Aorta (tissue), 5 donors: Measurements from ENCODE around the gene C5orf15. TPM values are rescaled to one million over a fixed set of nuclear protein-coding genes. Genes with fewer than 3 reads are reported as not detected.

Experiments
- ATAC-seq: fragments of 200-7000 bp; cut with Tn5 transposase; one replicate; pipeline ENCODE4 v1.9.1; 2022; ENCODE audit warnings: moderate library complexity; ENCODE audit not compliant: low FRiP score
- DNase-seq, 2 donors: peaks; one replicate each; pipeline ENCODE4 v3.0.0-alpha.2; 2020
- H3K27ac ChIP-seq, 2 donors: one replicate each; pipeline ENCODE4 v1.5.1; 2013; ENCODE audit warnings: low read length in 2 of 2, mild to moderate bottlenecking in 2 of 2, moderate library complexity in 2 of 2, control low read depth in 1 of 2, inconsistent platforms in 1 of 2, low read depth in 1 of 2
- H3K27me3 ChIP-seq, 2 donors: one replicate each; pipeline ENCODE4 v1.6.1; 2013; ENCODE audit warnings: control low read depth in 1 of 2, low read length in 1 of 2, mild to moderate bottlenecking in 1 of 2, moderate library complexity in 1 of 2; ENCODE audit not compliant: insufficient read depth in 2 of 2, control insufficient read depth in 1 of 2
- H3K36me3 ChIP-seq, 2 donors: one replicate each; pipeline ENCODE4 v1.6.1; 2013; ENCODE audit warnings: control low read depth in 1 of 2, low read length in 1 of 2, mild to moderate bottlenecking in 1 of 2; ENCODE audit not compliant: insufficient read depth in 2 of 2, control insufficient read depth in 1 of 2
- H3K4me1 ChIP-seq, 2 donors: one replicate each; pipeline ENCODE4 v1.6.1; 2013; ENCODE audit warnings: low read length in 2 of 2, control low read depth in 1 of 2, mild to moderate bottlenecking in 1 of 2, moderate library complexity in 1 of 2; ENCODE audit not compliant: insufficient read depth in 2 of 2, control insufficient read depth in 1 of 2
- H3K4me3 ChIP-seq, 2 donors: one replicate each; pipeline ENCODE4 v1.5.1; 2013; ENCODE audit warnings: low read length in 2 of 2, control low read depth in 1 of 2, mild to moderate bottlenecking in 1 of 2
- H3K9me3 ChIP-seq: one replicate; pipeline ENCODE4 v1.6.1; 2013; ENCODE audit warnings: mild to moderate bottlenecking, low read length; ENCODE audit not compliant: control insufficient read depth
- WGBS, 2 donors: extraction: QIAGEN DNeasy Blood & Tissue Kit; methylation state at CpG; one replicate each; pipeline ENCODE4 v1.1.7; 2013; 5-methylcytosine and 5-hydroxymethylcytosine counted together
- intact Hi-C, 2 donors: fragments of 100-400 bp; cut with DNase I; formaldehyde crosslinking; loops; one replicate each; pipeline versions ENCODE4 v1.14.2 to v1.15.0; 2022
- polyA plus RNA-seq, 2 donors: library from polyadenylated mRNA; stranded (reverse); fragments of 200-250 nt; gene quantifications; one replicate each; pipeline ENCODE4 v1.2.3, GENCODE V29; 2013
- total RNA-seq, 2 donors: library from RNA; stranded (reverse); fragmentation: NEBNext Ultra II Directional; extraction: Animal tissue kit (Norgen Biotek cat#: 25700); gene quantifications; one replicate each; pipeline ENCODE4 v1.2.1, GENCODE V29; 2021
- donor health status: healthy with polysubstance abuse.
- donor health status: Bipolar disorder and iron deficiency.
- donor health status: DM: no; HTN: no; CAD: no.
- donor health status: DM: no; HTN: no; CAD: no.
- donor health status: DM: yes; HTN: yes; CAD: no.

C5orf15 gene
- total and polyA plus RNA-seq, 4 donors, result 18.7 to 34.4 (median 31.4) TPM

DNA sequence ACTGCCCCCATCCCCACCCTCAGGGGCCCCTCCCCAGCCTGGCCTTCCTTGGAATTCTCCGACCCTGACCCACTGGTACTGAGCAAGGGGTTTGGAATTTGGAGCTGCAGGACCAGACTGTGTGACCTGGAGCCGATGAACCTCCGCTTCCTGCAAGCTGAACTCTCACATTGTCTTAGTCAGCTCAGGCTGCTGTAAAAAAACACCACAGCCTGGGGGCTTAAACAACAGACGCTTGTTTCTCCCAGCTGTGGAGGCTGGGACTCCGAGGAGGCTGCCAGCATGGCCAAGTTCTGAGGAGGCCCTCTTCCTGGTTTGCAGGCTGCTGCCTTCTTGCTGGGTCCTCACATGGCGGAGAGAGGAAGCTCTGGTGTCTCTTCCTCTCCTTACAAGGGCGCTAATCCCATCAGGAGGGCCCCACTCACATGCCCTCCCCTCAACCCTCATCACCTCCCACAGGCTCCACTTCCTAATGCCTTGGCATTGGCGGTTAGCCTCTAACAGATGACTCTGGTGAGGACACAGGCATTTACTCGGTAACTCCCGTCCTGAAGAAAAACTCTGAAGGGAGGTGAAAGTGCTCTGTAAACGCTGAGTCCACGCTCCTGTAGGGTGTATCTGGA is 42.4 kb downstream of the C5orf15 start:
- H3K4me1 ChIP-seq, result no peaks in the 10 kb centered on the region
- no peak for DNase-seq
- intact Hi-C loops, result no loop called here

DNA sequence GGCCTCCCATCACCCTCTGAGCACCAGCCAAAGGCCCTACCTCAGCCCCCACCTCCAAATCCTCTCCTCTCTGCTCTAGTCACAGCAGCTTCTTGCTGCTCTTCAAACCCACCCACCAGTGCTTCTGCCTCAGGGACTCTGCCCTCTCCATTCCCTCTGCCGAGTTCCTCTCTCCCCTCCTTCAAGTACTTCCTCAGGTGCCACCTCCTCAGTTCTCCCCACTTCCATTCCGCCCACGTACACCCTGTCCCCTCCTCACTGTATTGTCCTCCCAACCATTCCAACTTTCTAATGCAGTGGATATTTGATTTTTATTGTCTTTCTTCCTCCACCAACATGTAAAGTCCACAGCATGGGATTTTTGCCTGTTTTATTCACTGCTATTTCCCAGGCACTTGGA is 43.2 kb downstream of the C5orf15 start:
- WGBS, 2 donors, result 93 to 97% methylated on average over 3 of the region's 3 CpGs
- no peaks in the 10 kb centered on the region for H3K9me3 ChIP-seq
- H3K4me3 ChIP-seq, result no peak overlapping the region
- no peaks in the 10 kb centered on the region for H3K36me3 ChIP-seq
- DNase-seq, result no peak
- intact Hi-C loops, result no loop called here
- ATAC-seq, result no peak
- no peak overlapping the region for H3K27ac ChIP-seq
- no peaks in the 10 kb centered on the region for H3K4me1 ChIP-seq
- no peaks in the 10 kb centered on the region for H3K27me3 ChIP-seq

More for the DNA sequence above, 42.4 kb downstream of the C5orf15 start:
- no peaks in the 10 kb centered on the region for H3K27me3 ChIP-seq
- no peak for ATAC-seq
- no peaks in the 10 kb centered on the region for H3K9me3 ChIP-seq
- WGBS, 2 donors, result 92 to 94% methylated on average over 12 of the region's 12 CpGs
- H3K36me3 ChIP-seq, result no peaks in the 10 kb centered on the region
- no peak overlapping the region for H3K27ac ChIP-seq
- no peak overlapping the region for H3K4me3 ChIP-seq

DNA sequence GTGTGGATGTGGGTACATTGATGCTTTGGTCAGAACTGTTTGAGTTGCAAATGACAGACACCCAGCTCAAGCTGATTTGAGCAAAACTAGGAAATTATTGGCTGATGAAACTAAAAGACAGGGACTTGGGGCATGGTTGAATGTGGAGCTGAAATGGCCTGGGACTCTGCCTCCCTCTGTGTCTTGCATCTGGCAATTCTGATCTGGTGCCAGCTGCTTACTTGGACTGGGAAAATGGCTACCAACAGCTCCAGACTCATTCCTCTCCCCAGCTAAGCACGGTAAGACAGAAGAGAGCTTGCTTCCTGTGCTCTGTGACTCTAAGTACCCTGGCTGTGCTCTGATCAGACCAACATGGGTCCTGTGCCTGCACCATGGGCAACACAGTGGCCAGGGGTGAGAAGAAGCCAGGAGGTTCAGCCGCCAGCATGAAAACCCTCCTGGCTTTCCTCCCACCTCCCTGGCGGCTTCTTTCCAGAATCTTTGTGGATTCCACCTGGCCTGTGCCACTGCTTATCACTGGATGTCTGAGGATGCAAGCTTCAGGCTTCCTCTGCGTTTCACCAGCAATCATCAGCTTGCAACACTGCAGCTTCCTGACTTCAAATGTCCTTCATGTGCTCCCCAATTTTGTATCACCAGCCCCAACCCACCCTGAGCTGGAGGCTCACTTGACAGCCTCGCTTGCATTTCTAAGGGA is 44.1 kb downstream of the C5orf15 start:
- no peaks in the 10 kb centered on the region for H3K36me3 ChIP-seq
- intact Hi-C loops, result no loop called here
- H3K4me1 ChIP-seq, result no peaks in the 10 kb centered on the region
- 74 to 76% methylated on average over 5 of the region's 5 CpGs for WGBS, 2 donors
- H3K27me3 ChIP-seq, result no peaks in the 10 kb centered on the region
- H3K4me3 ChIP-seq, result no peak overlapping the region
- no peaks in the 10 kb centered on the region for H3K9me3 ChIP-seq
- no peak for DNase-seq
- no peak for ATAC-seq
- H3K27ac ChIP-seq, result no peak overlapping the region

DNA sequence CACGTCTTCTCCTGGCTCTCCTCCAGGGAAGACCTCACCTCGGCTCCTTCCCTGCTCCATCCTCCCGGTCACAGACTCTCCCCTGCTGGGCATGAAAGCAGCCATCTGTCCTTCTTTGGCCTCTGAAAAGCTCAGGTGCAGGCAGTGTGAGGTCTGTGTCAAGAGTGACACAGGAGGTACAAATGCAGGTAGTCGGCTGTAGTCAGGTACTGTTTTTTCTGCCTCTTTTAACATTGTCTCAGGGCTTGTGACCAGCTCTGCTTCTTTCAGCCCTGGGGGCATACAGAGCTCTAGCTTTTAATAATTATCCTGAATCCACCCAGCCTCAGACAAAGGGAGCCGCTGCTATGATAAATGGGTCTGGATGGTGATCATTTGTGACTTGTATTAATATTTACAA is 46.4 kb downstream of the C5orf15 start:
- no peaks in the 10 kb centered on the region for H3K36me3 ChIP-seq
- no peak overlapping the region for H3K27ac ChIP-seq
- H3K4me3 ChIP-seq, result no peak overlapping the region
- no peaks in the 10 kb centered on the region for H3K27me3 ChIP-seq
- H3K9me3 ChIP-seq, result no peaks in the 10 kb centered on the region
- ATAC-seq (no peak), DNase-seq (no peak)
- H3K4me1 ChIP-seq, result no peaks in the 10 kb centered on the region
- WGBS, 2 donors, result 62 to 68% methylated on average over 5 of the region's 5 CpGs
- intact Hi-C loops, result no loop called here

DNA sequence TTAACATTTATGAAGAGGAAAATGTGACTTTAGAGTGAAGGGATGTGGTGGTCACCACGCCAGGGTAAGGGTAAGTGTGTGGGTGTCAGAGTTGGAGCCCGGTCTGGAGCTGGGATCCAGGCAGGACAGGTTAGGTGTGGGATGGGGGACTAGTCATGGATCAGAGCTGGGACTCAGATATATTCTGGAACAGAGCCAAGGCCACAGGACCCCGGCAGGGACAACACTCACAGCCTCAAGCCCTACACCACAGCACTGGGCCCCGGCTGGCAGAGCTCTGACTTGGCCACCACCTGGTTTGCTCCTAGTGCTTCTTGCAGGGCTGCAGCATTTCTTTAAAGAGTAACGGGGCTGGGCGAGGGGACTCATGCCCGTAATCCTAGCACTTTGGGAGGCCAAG is 47.4 kb downstream of the C5orf15 start:
- Histone ChIP-seq H3K36me3 (no peaks in the 10 kb centered on the region), H3K4me3 (no peak overlapping the region), H3K27me3 (no peaks in the 10 kb centered on the region), H3K4me1 (no peaks in the 10 kb centered on the region), H3K27ac (no peak overlapping the region), H3K9me3 (no peaks in the 10 kb centered on the region)
- WGBS, 2 donors, result 89% methylated on average over 7 of the region's 7 CpGs
- DNase-seq (no peak), ATAC-seq (no peak)
- intact Hi-C loops, result no loop called here

DNA sequence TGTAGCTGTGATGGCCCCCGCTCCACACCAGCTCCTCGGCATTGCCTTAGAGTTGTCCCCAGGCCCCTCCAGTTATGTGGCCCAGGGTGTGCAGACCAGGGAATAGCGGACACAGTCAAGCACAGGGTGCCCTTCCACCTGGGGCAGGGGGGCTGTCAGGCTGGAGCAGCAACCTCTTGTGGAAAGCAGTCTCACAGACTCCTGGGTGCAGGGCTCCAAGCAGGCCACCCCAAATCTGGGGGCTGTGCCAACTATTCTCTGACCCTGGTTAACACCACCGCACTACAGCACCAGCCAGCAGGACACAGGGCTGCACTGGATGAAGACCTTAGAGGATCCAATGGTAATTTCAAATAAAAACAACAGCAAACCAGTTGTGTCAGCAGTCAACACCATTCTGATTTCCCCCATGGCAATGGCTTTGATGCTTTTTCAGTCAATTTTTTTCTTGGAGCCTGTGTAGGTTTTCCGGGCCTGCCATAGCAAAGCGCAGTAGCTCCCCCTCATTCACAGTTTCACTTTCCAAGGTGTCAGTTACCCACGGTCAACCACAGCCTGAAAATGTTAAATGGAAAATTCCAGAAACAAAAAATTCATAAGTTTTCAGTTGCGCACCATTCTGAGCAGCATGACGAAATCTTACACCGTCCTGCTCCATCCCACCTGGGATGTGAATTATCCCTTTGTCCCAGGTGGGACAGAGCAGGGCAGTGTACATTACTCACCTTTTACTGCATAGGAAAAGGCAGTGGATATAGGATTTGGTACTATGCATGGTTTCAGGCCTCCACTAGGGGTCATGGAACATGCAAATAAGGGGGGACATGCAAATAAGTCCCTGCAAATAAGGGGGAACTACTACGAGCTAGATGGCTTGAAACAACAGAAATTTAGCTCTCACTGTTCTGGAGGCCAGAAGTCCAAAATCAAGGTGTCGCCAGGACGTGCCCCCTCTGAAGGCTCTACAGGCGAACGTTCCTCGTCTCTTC is 49.0 kb downstream of the C5orf15 start:
- ATAC-seq (no peak), DNase-seq (no peak)
- WGBS, 2 donors, result 95 to 97% methylated on average over 16 of the region's 16 CpGs
- no peaks in the 10 kb centered on the region for H3K9me3 ChIP-seq
- intact Hi-C loops, result no loop called here
- H3K4me3 ChIP-seq, result no peak overlapping the region
- no peaks in the 10 kb centered on the region for H3K27me3 ChIP-seq
- H3K27ac ChIP-seq, result no peak overlapping the region
- H3K4me1 ChIP-seq, result no peaks in the 10 kb centered on the region
- H3K36me3 ChIP-seq, result no peaks in the 10 kb centered on the region

DNA sequence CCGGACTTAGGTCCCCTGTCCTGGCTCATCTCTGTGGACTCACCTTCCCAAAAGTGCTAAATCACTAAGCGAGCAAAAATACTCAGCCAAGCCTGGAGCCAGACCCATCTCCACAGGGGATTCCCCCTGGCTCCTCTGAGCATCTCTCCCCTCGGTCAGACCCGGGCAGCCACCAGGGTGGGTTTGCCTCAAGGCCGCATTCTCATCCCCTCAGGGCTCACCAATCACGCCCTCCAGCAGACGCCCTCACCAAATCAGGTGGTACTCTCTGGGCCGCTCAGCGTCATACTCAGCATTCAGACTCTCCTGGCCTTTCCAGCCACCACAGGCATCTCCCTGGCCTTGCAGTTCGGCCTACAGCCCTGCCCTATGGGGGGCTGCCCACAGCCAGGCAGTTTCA is 49.7 kb downstream of the C5orf15 start:
- Histone ChIP-seq H3K27me3 (no peaks in the 10 kb centered on the region), H3K27ac (no peak overlapping the region), H3K4me1 (no peaks in the 10 kb centered on the region), H3K9me3 (no peaks in the 10 kb centered on the region), H3K36me3 (no peaks in the 10 kb centered on the region), H3K4me3 (no peak overlapping the region)
- intact Hi-C loops, result no loop called here
- no peak for DNase-seq
- ATAC-seq, result no peak
- WGBS, 2 donors, result 95 to 96% methylated on average over 10 of the region's 10 CpGs

DNA sequence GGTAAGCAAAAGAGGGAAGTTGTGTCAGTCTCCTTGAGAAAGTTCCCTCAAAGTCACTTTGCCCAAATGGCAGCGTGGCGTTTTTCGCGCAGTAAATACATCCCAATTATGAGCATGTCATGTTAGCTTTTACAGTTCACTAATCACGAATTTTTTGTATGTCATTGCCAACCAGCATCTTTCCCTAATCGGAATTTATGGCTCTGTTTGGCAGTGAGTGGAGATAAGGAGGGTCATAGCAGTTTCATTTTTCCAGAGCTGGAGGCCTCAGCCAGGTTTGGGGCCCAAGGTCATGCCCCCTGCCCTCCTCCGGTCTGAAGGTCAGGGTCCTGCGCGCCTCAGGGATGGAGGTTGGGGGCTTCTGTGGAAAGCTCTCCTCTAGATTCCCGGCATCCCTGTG is 50.1 kb downstream of the C5orf15 start:
- H3K4me1 ChIP-seq, result no peaks in the 10 kb centered on the region
- no peaks in the 10 kb centered on the region for H3K9me3 ChIP-seq
- H3K4me3 ChIP-seq, result no peak overlapping the region
- intact Hi-C loops, result no loop called here
- H3K36me3 ChIP-seq, result no peaks in the 10 kb centered on the region
- no peaks in the 10 kb centered on the region for H3K27me3 ChIP-seq
- ATAC-seq (no peak), DNase-seq (no peak)
- WGBS, 2 donors, result 92 to 94% methylated on average over 10 of the region's 10 CpGs
- H3K27ac ChIP-seq, result no peak overlapping the region
